Caco-2 (cell line): ENCODE data around the gene CMTR1. TPM values are rescaled to one million over a fixed set of nuclear protein-coding genes. Genes with fewer than 3 reads are reported as not detected.

Experiments
- BruUV-seq: library from RNA; stranded (reverse); fragments of 400-500 nt; replicated peaks from 2 replicates; lab custom pipeline; 2021; lab: Mats Ljungman, UMichigan
- CTCF ChIA-PET: fragments of 300-600 bp; sonication (Branson Sonifier 250); formaldehyde crosslinking; loops from one replicate; lab custom pipeline; 2022; ENCODE audit warnings: antibody characterized with exemption; lab: Charles Lee
- POLR2A ChIA-PET: fragments of 300-600 bp; sonication (Branson Sonifier 250); formaldehyde crosslinking; loops from one replicate; lab custom pipeline; 2022; ENCODE audit warnings: antibody characterized with exemption; lab: Charles Lee
- DNase-seq, 2 experiments: peaks; one replicate each; pipeline versions ENCODE4 v3.0.0 to v3.0.0-alpha.2; 2020 to 2022
- H3K27me3 ChIP-seq: replicated peaks from 2 replicates; pipeline ENCODE4 v1.6.0; 2011; ENCODE audit warnings: low read length; ENCODE audit not compliant: control insufficient read depth, insufficient read depth
- H3K36me3 ChIP-seq: 2 replicates; pipeline ENCODE4 v1.5.1; 2011; ENCODE audit warnings: low read length; ENCODE audit not compliant: control insufficient read depth, insufficient read depth
- H3K4me1 ChIP-seq: fragments of 250-450 bp; sonication (Bioruptor Pico); 2 replicates; pipeline ENCODE4 v1.5.1; 2020; ENCODE audit warnings: mild to moderate bottlenecking
- H3K4me3 ChIP-seq: 2 replicates; pipeline ENCODE4 v1.5.1; 2011; ENCODE audit warnings: low read depth, mild to moderate bottlenecking, control low read depth, low read length
- H3K9me3 ChIP-seq: fragments of 250-450 bp; sonication (Bioruptor Pico); 2 replicates; pipeline ENCODE4 v1.5.1; 2020; ENCODE audit warnings: mild to moderate bottlenecking, moderate library complexity
- H3K27ac Mint-ChIP-seq: one replicate; pipeline ENCODE4 v1.8.0; 2022; ENCODE audit warnings: mixed read lengths; ENCODE audit not compliant: unreplicated experiment
- H3K27me3 Mint-ChIP-seq: one replicate; pipeline ENCODE4 v1.8.0; 2022; ENCODE audit warnings: mixed read lengths; ENCODE audit not compliant: insufficient read depth, unreplicated experiment
- H3K36me3 Mint-ChIP-seq: one replicate; pipeline ENCODE4 v1.8.0; 2022; ENCODE audit warnings: mild to moderate bottlenecking, mixed read lengths; ENCODE audit not compliant: insufficient read depth, unreplicated experiment
- H3K4me1 Mint-ChIP-seq: one replicate; pipeline ENCODE4 v1.8.0; 2022; ENCODE audit warnings: low read depth, mixed read lengths; ENCODE audit not compliant: unreplicated experiment
- H3K4me3 Mint-ChIP-seq: one replicate; pipeline ENCODE4 v1.8.0; 2022; ENCODE audit warnings: mild to moderate bottlenecking, moderate library complexity, mixed read lengths; ENCODE audit not compliant: unreplicated experiment
- H3K9me3 Mint-ChIP-seq: one replicate; pipeline ENCODE4 v1.8.0; 2022; ENCODE audit warnings: mixed read lengths; ENCODE audit not compliant: unreplicated experiment
- CTCF ChIP-seq, 2 experiments: fragments of 200-600 bp in 1 of 2; IDR thresholded peaks; 1 replicate in 1 of 2; 2 replicates in 1 of 2; pipeline versions ENCODE4 v1.5.1 to v1.8.0; 2011 to 2022; ENCODE audit warnings: antibody characterized with exemption in 1 of 2, control low read depth in 1 of 2, inconsistent platforms in 1 of 2, low read depth in 1 of 2, low read length in 1 of 2, mild to moderate bottlenecking in 1 of 2, moderate library complexity in 1 of 2; ENCODE audit not compliant: insufficient read depth in 1 of 2, severe bottlenecking in 1 of 2, unreplicated experiment in 1 of 2
- intact Hi-C: fragments of 100-400 bp; cut with micrococcal nuclease; formaldehyde crosslinking; loops from one replicate; pipeline ENCODE4 v1.10.0; 2022; ENCODE audit not compliant: unreplicated experiment
- total RNA-seq: library from RNA; stranded (reverse); gene quantifications from 2 replicates; pipeline ENCODE4 v1.2.3, GENCODE V29; 2022

Gene CMTR1
- total RNA-seq, 1 experiment from 2014 or later, result 40.8 TPM

GRCh38 chr6:37513155-37513554 lies 80.1 kb downstream of the CMTR1 start:
- ChIA-PET CTCF (interaction anchor here (1.2 kb wide), 1 partner anchor 48 kb away, joined by 3 read pairs; no protein-coding TSS in a partner anchor), POLR2A (interaction anchor here (0.9 kb wide), 1 partner anchor 13 kb away, joined by 3 read pairs; no protein-coding TSS in a partner anchor)
- Histone ChIP-seq H3K9me3 (no peaks in the 10 kb centered on the region), H3K4me3 (no peak overlapping the region), H3K36me3 (no peaks in the 10 kb centered on the region), H3K4me1 (peaks cover 67% of the 10 kb centered on the region), H3K27me3 (no peaks in the 10 kb centered on the region)
- DNase-seq, result no peak
- Mint-ChIP-seq H3K4me1 (peaks cover 50% of the 10 kb centered on the region), H3K36me3 (no peaks in the 10 kb centered on the region), H3K27ac (peak overlapping the region; percentile 86), H3K4me3 (no peak overlapping the region), H3K9me3 (no peaks in the 10 kb centered on the region), H3K27me3 (no peaks in the 10 kb centered on the region)
- no TSS peak for BruUV-seq
- intact Hi-C loops, result no loop called here
- no peak for TF ChIP-seq CTCF (IDR thresholded peaks at IDR 0.05; ENCODE audit: insufficient read depth in 1 of 2, low read depth in 1 of 2, low read length in 1 of 2, severe bottlenecking in 1 of 2, unreplicated experiment in 1 of 2)

- TF ChIP-seq CTCF (IDR thresholded peaks at IDR 0.05; ENCODE audit: insufficient read depth in 1 of 2, low read depth in 1 of 2, low read length in 1 of 2, severe bottlenecking in 1 of 2, unreplicated experiment in 1 of 2), result no peak
- Histone ChIP-seq H3K36me3 (no peaks in the 10 kb centered on the region), H3K4me3 (no peak overlapping the region), H3K27me3 (no peaks in the 10 kb centered on the region), H3K4me1 (peaks cover 63% of the 10 kb centered on the region), H3K9me3 (no peaks in the 10 kb centered on the region)
- H3K4me1 Mint-ChIP-seq, result peaks cover 46% of the 10 kb centered on the region
- ChIA-PET POLR2A (no interaction called here), CTCF (no interaction called here)
- BruUV-seq, result no TSS peak
- DNase-seq, result no peak
- no peaks in the 10 kb centered on the region for H3K27me3 Mint-ChIP-seq
- no peaks in the 10 kb centered on the region for H3K9me3 Mint-ChIP-seq
- intact Hi-C loops, result no loop called here
- no peaks in the 10 kb centered on the region for H3K36me3 Mint-ChIP-seq
- peak overlapping the region; percentile 86 for H3K27ac Mint-ChIP-seq
- H3K4me3 Mint-ChIP-seq, result no peak overlapping the region
Measured at GRCh38 chr6:37513576-37513975, 80.6 kb downstream of the CMTR1 start.

- DNase-seq, result no peak
- Histone ChIP-seq H3K27me3 (no peaks in the 10 kb centered on the region), H3K4me3 (no peak overlapping the region), H3K4me1 (peaks cover 55% of the 10 kb centered on the region), H3K9me3 (no peaks in the 10 kb centered on the region), H3K36me3 (no peaks in the 10 kb centered on the region)
- Mint-ChIP-seq H3K4me1 (peaks cover 44% of the 10 kb centered on the region), H3K27ac (peak overlapping the region; percentile 10), H3K27me3 (no peaks in the 10 kb centered on the region), H3K9me3 (no peaks in the 10 kb centered on the region), H3K4me3 (no peak overlapping the region), H3K36me3 (no peaks in the 10 kb centered on the region)
- ChIA-PET CTCF (no interaction called here), POLR2A (no interaction called here)
- intact Hi-C loops, result no loop called here
- BruUV-seq, result no TSS peak
- no peak for TF ChIP-seq CTCF (IDR thresholded peaks at IDR 0.05; ENCODE audit: insufficient read depth in 1 of 2, low read depth in 1 of 2, low read length in 1 of 2, severe bottlenecking in 1 of 2, unreplicated experiment in 1 of 2)
Measured at GRCh38 chr6:37514321-37514771, 81.3 kb downstream of the CMTR1 start.
